Tibial nerve (tissue), 4 donors: Measurements from ENCODE around the gene NDST1. TPM values are rescaled to one million over a fixed set of nuclear protein-coding genes. Genes with fewer than 3 reads are reported as not detected.
A peak's percentile ranks its signal among the peaks of the same experiment; 100 is the strongest.

Experiments used
- DNase-seq, 2 donors: peaks; one replicate each; pipeline ENCODE4 v3.0.0-alpha.2; 2019; ENCODE audit warnings: low spot score in 2 of 2
- H3K27ac ChIP-seq, 4 donors: fragments of 200-600 bp; sonication (generic) in 3 of 4; one replicate each; pipeline ENCODE4 v1.5.1; 2017 to 2019; ENCODE audit warnings: mild to moderate bottlenecking in 1 of 4
- H3K27me3 ChIP-seq, 2 donors: fragments of 200-600 bp; sonication (generic) in 1 of 2; one replicate each; pipeline versions ENCODE4 v1.5.1 to v1.6.0; 2017 to 2019
- H3K36me3 ChIP-seq, 3 donors: fragments of 200-600 bp; sonication (generic); one replicate each; pipeline ENCODE4 v1.5.1; 2018 to 2019
- H3K4me1 ChIP-seq, 4 donors: fragments of 200-600 bp; sonication (generic) in 3 of 4; one replicate each; pipeline ENCODE4 v1.5.1; 2017 to 2019
- H3K4me3 ChIP-seq, 4 donors: fragments of 200-600 bp; sonication (generic) in 3 of 4; one replicate each; pipeline ENCODE4 v1.5.1; 2017 to 2019; ENCODE audit warnings: mild to moderate bottlenecking in 1 of 4, moderate library complexity in 1 of 4
- H3K9me3 ChIP-seq, 4 donors: fragments of 200-600 bp; sonication (generic) in 3 of 4; one replicate each; pipeline ENCODE4 v1.5.1; 2017 to 2019
- CTCF ChIP-seq, 5 experiments: fragments of 200-600 bp in 3 of 5; fragments of 450-650 bp in 2 of 5; sonication (generic) in 3 of 5; IDR thresholded peaks; one replicate each; pipeline ENCODE4 v1.5.1; 2016 to 2019; ENCODE audit warnings: antibody characterized with exemption in 5 of 5, mild to moderate bottlenecking in 3 of 5, moderate library complexity in 2 of 5
- EP300 ChIP-seq, 2 donors: sonication (generic); formaldehyde crosslinking; IDR thresholded peaks; one replicate each; pipeline ENCODE4 v1.6.1; 2017; ENCODE audit warnings: antibody characterized with exemption in 2 of 2, mild to moderate bottlenecking in 1 of 2
- POLR2A ChIP-seq, 2 donors: fragments of 450-650 bp; IDR thresholded peaks; one replicate each; pipeline ENCODE4 v1.6.1; 2017; ENCODE audit warnings: antibody characterized with exemption in 2 of 2, mild to moderate bottlenecking in 2 of 2, moderate library complexity in 2 of 2
- WGBS, 2 donors: methylation state at CpG; one replicate each; pipeline ENCODE4 v1.1.5; 2018; 5-methylcytosine and 5-hydroxymethylcytosine counted together
- total RNA-seq, 4 donors: library from RNA; depleted of rRNA; stranded (reverse); fragments of >200 nt; gene quantifications; one replicate each; pipeline ENCODE4 v1.1.0, GENCODE V29; 2016

The NDST1 gene
- total RNA-seq, 4 donors from 2014 or later, result 53.2 to 137 (median 104) TPM

GRCh38 chr5:150571836-150572235 is 63.9 kb downstream of the NDST1 start:
- Histone ChIP-seq H3K27ac (no peak overlapping the region), H3K36me3 (no peaks in the 10 kb centered on the region), H3K27me3 (no peaks in the 10 kb centered on the region), H3K4me3 (no peak overlapping the region), H3K9me3 (no peaks in the 10 kb centered on the region), H3K4me1 (peaks cover 0 to 24% (median 0%) of the 10 kb centered on the region in 4 donors)
- DNase-seq, result no peak
- TF ChIP-seq CTCF (IDR thresholded peaks at IDR 0.05) (no peak), POLR2A (IDR thresholded peaks at IDR 0.05) (no peak), EP300 (IDR thresholded peaks at IDR 0.05) (no peak)

DNA sequence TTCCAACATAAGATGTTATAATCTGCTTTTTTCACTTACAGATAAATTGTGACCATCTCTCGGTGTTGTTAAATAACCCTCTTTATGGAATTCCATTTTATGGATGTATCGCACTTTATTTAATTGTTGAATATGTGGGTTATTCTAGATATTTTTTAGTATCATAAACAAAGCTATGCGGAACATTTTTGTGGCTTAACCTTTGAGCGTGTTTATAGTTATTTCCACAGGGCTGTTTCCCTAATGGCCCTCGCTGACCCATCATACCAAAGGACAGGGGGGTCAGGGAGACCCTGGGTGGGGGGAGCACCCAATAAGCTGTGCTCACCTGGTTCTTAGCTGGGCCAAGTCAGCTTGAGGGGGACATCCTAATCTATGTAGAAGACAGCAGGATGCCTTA is 65.3 kb downstream of the NDST1 start:
- Histone ChIP-seq H3K27me3 (no peaks in the 10 kb centered on the region), H3K4me3 (no peak overlapping the region), H3K4me1 (peaks cover 0 to 10% (median 0%) of the 10 kb centered on the region in 4 donors), H3K27ac (no peak overlapping the region), H3K36me3 (no peaks in the 10 kb centered on the region), H3K9me3 (no peaks in the 10 kb centered on the region)
- DNase-seq, result no peak
- no peak for TF ChIP-seq CTCF (IDR thresholded peaks at IDR 0.05)
- TF ChIP-seq EP300 (IDR thresholded peaks at IDR 0.05), result no peak
- no peak for TF ChIP-seq POLR2A (IDR thresholded peaks at IDR 0.05)
- WGBS, 2 donors, result 72 to 77% methylated on average over 5 of the region's 5 CpGs

DNA sequence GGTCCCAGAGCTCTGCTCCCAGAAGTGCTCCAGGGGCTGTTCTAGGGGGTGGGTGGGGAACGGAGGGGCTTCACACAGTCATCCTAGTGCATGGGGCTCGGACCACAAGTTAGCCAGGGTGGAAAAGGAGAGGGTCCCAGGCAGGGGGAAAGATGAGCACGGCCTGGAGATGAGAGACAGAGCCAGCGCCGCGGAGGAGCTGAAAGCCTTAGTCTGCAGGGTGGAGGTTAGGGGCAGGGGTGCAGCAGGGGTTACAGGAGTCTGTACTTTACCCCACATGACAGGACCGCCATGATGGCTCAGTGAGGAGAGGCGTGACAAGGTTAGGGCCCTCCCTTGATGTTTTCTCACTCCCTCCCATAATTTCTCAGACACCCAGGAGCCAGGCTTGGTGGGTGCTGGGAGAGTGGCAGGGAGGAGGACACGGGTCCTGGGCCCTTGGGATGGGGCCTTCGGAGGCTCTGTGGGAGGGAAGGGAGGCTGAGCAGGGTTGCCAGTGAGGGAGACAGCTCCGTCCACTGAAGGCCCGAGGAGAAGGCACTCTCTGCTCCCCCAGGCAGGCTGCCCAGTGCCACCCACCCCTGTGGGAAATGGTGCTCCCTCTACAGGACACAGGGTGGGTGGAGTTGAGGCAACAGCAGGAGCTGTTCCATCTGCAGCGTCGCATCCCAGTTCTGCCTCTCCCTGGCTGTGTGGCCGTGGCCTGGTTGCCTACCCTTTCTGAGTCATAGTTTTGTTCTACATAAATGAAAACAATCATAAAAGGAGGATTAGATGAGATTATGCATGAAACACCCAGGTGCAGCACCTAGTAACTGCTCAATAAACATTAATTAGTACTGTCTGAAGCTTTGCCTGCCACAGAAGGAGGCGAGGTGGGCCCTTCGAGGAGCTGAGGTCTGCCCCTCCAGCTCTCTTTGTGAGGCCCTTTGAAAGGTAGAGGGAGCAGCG is 66.2 kb downstream of the NDST1 start:
- no peaks in the 10 kb centered on the region for H3K36me3 ChIP-seq
- no peak overlapping the region for H3K27ac ChIP-seq
- H3K27me3 ChIP-seq, result no peaks in the 10 kb centered on the region
- H3K4me3 ChIP-seq, result no peak overlapping the region
- WGBS, 2 donors, result 75 to 80% methylated on average over 17 to 18 of the region's 18 CpGs
- no peaks in the 10 kb centered on the region for H3K9me3 ChIP-seq
- H3K4me1 ChIP-seq, result peaks cover 0 to 10% (median 0%) of the 10 kb centered on the region in 4 donors
- DNase-seq, result no peak
- TF ChIP-seq EP300 (IDR thresholded peaks at IDR 0.05) (no peak), POLR2A (IDR thresholded peaks at IDR 0.05) (no peak), CTCF (IDR thresholded peaks at IDR 0.05) (no peak)

DNA sequence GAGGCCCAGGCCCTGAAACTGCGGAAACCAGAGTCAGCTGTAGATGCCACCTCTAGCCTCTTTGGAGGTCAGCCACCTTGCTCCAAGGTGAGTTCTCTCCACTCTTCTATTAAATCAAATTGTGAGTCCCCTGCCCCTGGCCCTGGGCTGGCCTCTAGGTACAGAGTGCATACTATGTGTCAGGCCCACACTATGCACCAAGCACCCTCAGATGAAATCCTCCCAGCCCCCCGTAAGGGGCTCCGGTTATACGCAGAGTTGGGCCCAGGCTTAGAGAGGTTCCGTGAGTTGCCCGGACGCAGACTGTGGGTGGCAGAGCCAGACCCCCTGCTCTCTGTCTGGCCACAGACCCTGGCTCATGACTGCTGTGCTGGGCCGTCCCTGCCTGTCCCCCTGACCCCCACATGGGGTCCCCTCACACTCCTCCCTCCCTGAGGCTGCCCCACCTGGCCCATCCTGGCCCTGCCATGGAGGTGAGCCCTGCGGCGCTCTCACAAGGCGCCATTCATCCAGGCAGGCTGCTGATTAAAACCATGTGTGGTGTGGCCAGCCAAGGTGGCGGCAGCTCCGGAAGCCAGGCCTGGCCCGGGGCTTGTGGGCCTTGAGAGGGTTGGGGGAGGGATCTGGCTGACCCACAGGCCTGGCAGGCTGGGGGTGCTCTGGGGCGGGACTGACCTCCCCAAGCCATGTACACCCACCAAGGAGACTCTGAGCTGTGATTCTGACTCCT is 67.1 kb downstream of the NDST1 start:
- Histone ChIP-seq H3K9me3 (no peaks in the 10 kb centered on the region), H3K36me3 (no peaks in the 10 kb centered on the region), H3K4me1 (peaks cover 0 to 10% (median 0%) of the 10 kb centered on the region in 4 donors), H3K4me3 (no peak overlapping the region), H3K27me3 (no peaks in the 10 kb centered on the region), H3K27ac (no peak overlapping the region)
- TF ChIP-seq EP300 (IDR thresholded peaks at IDR 0.05) (no peak), POLR2A (IDR thresholded peaks at IDR 0.05) (no peak), CTCF (IDR thresholded peaks at IDR 0.05) (no peak)
- DNase-seq, result peak in 1 of 2 donors; percentile 23
- WGBS, 2 donors, result 72 to 74% methylated on average over 13 of the region's 15 CpGs
